Measurements from ENCODE around the gene IWS1. TPM values are rescaled to one million over a fixed set of nuclear protein-coding genes. Genes with fewer than 3 reads are reported as not detected.

IWS1 gene
- total RNA-seq, 2 experiments from 2014 or later, result 52.1 to 52.5 TPM

DNA sequence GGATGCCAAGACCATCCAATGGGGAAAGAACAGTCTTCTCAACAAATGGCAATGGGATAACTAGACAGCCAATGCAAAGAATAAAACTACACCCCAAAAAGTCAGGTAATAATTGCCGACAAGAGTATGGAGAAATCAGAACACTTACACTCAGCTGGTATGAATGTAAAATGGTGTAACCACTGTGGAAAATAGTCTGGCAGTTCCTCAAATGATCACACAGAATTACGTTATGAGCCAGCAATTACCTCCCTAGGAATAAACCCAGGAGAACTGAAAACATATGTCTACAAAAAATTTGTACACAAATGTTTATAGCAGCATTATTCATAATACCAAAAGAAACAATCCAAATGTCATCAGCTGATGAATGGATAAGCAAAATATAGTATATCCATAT, 8.8 kb downstream of the IWS1 start:
- Mint-ChIP-seq H3K4me3 (no peak overlapping the region), H3K9me3 (no peaks in the 10 kb centered on the region), H3K4me1 (ENCODE audit: low read depth) (peaks cover 67% of the 10 kb centered on the region), H3K36me3 (ENCODE audit: low read depth) (peaks cover 31% of the 10 kb centered on the region), H3K27ac (no peak overlapping the region), H3K27me3 (ENCODE audit: low read depth) (no peaks in the 10 kb centered on the region)
- DNase-seq, result no peak
- intact Hi-C loops (cut with micrococcal nuclease), result no loop called here
- CTCF ChIA-PET, result no interaction called here

DNA sequence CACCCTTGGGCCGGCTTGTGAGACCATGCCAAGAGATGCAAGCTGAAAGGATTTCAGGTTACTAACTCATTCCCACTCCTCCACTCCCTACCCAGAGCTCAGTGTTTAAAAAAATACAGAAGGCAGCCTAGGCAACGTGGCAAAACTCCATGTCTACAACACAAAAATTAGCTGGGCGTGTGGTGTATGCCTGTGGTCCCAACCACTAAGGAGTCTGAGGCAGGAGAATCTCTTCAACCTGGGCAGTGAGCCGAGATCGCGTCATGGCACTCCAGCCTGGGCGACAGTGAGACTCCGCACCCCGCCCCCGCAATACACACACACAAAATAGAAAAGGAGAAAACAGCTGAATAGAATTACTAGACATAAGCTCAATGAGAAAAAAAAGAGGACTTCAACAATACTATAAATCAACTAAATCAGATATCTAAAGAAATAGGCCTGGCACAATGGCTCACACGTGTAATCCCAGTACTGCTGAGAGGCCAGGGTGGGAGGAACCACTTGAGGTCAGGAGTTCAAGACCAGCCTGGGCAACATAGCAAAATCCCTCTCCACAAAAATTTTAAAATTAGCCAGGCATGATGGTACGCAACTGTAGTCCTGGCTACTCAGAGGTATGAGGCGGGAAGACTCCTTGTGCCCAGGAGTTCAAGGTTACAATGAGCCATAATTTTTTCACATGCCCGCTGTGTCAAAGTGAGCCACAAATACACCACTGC, 10.1 kb downstream of the IWS1 start:
- no peak for DNase-seq
- Mint-ChIP-seq H3K36me3 (ENCODE audit: low read depth) (peaks cover 26% of the 10 kb centered on the region), H3K4me1 (ENCODE audit: low read depth) (peaks cover 71% of the 10 kb centered on the region), H3K9me3 (no peaks in the 10 kb centered on the region), H3K27me3 (ENCODE audit: low read depth) (no peaks in the 10 kb centered on the region), H3K27ac (no peak overlapping the region), H3K4me3 (no peak overlapping the region)
- intact Hi-C loops (cut with micrococcal nuclease), result no loop called here
- CTCF ChIA-PET, result no interaction called here

DNA sequence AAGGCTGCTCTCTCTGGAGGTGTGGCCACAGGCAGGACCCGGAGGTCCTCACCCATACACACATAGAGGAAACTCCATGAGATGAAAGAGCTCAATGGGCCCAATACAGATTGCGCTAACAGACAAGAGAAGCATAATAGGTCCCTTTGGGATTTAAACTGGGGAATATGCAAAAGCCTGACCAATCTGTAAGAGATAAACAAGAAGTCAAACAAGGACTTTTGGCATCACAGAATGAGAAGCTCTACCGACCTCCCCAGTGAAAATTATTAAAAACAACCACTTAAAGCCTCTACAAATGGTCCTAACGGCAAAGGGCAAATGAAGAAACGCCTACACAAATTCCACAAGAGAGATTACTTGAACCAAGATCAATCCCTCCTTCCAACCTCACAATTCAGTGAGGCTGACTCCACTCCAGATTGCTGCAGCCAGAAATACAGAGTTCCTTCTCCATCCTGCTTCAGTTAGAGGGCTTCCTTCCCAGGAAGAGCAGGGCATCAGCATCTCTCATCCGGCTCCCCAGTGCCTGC, 10.8 kb downstream of the IWS1 start:
- H3K27ac Mint-ChIP-seq, result no peak overlapping the region
- peaks cover 25% of the 10 kb centered on the region for H3K36me3 Mint-ChIP-seq (ENCODE audit: low read depth)
- H3K4me1 Mint-ChIP-seq (ENCODE audit: low read depth), result peaks cover 74% of the 10 kb centered on the region
- no peaks in the 10 kb centered on the region for H3K27me3 Mint-ChIP-seq (ENCODE audit: low read depth)
- CTCF ChIA-PET, result interaction anchor here (1.7 kb wide), 1 partner anchor 36 kb away, joined by 3 read pairs; no protein-coding TSS in a partner anchor
- DNase-seq, result no peak
- intact Hi-C loops (cut with micrococcal nuclease), result no loop called here
- no peaks in the 10 kb centered on the region for H3K9me3 Mint-ChIP-seq
- H3K4me3 Mint-ChIP-seq, result no peak overlapping the region

DNA sequence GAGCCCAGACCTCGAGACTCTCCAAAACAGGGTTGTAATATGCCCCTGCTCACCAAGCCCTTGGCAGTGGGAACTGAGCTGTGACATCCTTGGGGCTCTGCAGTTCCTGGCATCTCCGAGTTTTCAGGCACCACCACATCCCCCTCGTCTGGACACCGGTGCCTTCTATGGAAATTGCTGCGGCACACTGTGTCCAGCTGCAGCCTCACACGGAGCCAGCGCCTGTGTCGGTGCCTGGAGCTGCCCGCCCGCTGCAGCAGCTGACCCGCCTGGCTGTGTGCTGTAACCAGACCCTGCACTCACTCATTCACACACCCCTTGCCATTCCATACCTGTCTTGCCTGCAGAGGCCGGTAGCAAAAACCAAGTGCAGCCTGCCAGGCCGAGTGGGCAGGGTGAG, 11.8 kb downstream of the IWS1 start:
- no peaks in the 10 kb centered on the region for H3K9me3 Mint-ChIP-seq
- H3K4me3 Mint-ChIP-seq, result no peak overlapping the region
- H3K27me3 Mint-ChIP-seq (ENCODE audit: low read depth), result no peaks in the 10 kb centered on the region
- peaks cover 78% of the 10 kb centered on the region for H3K4me1 Mint-ChIP-seq (ENCODE audit: low read depth)
- DNase-seq, result no peak
- intact Hi-C loops (cut with micrococcal nuclease), result no loop called here
- CTCF ChIA-PET, result interaction anchor here (1.7 kb wide), 1 partner anchor 35 kb away, joined by 3 read pairs; no protein-coding TSS in a partner anchor
- peak overlapping the region; percentile 15 for H3K27ac Mint-ChIP-seq
- peaks cover 21% of the 10 kb centered on the region for H3K36me3 Mint-ChIP-seq (ENCODE audit: low read depth)

DNA sequence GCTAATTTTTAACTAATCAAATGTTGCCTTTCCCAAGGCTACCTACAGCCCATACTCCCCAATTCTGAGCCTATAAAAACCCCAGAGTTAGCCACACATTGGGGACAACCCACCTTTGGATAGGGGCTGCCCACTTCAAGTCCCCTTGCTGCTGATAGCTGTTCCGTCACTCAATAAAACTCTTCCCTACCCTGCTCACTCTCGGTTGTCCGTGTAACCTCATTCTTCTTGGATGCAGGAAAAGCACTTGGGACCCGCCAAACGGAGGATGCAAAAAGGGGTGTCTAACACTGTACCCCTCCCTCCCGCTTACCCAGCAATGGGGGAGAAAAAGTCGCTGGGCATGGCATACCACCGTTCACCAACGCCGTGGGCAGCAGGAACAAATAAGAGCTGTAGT, 12.2 kb downstream of the IWS1 start:
- CTCF ChIA-PET, result interaction anchor here (1.7 kb wide), 1 partner anchor 35 kb away, joined by 3 read pairs; no protein-coding TSS in a partner anchor
- Mint-ChIP-seq H3K4me3 (no peak overlapping the region), H3K36me3 (ENCODE audit: low read depth) (peaks cover 20% of the 10 kb centered on the region), H3K27ac (no peak overlapping the region), H3K4me1 (ENCODE audit: low read depth) (peaks cover 80% of the 10 kb centered on the region), H3K9me3 (no peaks in the 10 kb centered on the region), H3K27me3 (ENCODE audit: low read depth) (no peaks in the 10 kb centered on the region)
- intact Hi-C loops (cut with micrococcal nuclease), result no loop called here
- DNase-seq, result no peak

DNA sequence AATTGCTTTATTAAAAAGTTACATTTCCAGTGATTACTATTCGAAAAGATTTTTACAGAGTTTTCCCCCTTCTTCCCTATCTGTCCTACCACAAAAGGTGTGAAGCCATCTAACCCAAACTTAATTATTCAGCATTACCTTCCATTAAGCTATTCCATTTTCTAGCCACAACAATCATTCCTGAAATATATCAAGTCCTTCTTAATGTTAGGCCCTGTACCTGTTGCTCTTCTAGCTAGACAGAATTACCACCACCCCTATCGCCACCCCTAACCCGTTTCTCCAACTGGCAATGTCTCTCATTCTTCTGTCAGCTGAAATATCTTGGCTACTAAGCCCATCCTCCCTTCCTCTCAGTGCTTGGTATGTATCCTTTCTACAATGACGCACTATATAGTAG, 13.9 kb downstream of the IWS1 start:
- no peak for DNase-seq
- intact Hi-C loops (cut with micrococcal nuclease), result no loop called here
- Mint-ChIP-seq H3K27me3 (ENCODE audit: low read depth) (no peaks in the 10 kb centered on the region), H3K27ac (no peak overlapping the region), H3K4me1 (ENCODE audit: low read depth) (peaks cover 87% of the 10 kb centered on the region), H3K9me3 (no peaks in the 10 kb centered on the region), H3K4me3 (no peak overlapping the region), H3K36me3 (ENCODE audit: low read depth) (peaks cover 26% of the 10 kb centered on the region)
- CTCF ChIA-PET, result interaction anchor here (1.0 kb wide), 1 partner anchor 33 kb away, joined by 3 read pairs; no protein-coding TSS in a partner anchor

DNA sequence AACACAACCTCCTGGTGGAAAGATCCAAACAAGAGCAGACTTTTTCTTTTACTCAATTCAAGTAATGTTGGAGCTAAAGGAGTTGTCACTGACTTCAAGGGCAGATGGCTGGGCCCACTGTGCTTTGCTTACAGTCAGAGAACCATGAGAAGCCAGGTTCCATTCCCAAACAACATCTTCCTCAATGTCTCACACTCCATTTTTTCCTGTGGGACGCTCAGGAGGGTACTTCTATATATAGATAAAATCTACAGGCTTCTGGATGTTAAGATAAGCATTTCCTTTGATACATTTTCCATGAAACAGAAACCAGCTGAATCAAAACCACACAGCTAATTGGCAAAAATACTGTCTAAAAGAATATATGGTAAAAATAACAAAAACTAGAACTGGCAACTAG, 14.4 kb downstream of the IWS1 start:
- CTCF ChIA-PET, result no interaction called here
- Mint-ChIP-seq H3K27me3 (ENCODE audit: low read depth) (no peaks in the 10 kb centered on the region), H3K36me3 (ENCODE audit: low read depth) (peaks cover 22% of the 10 kb centered on the region), H3K9me3 (no peaks in the 10 kb centered on the region), H3K4me1 (ENCODE audit: low read depth) (peaks cover 83% of the 10 kb centered on the region), H3K27ac (no peak overlapping the region), H3K4me3 (no peak overlapping the region)
- intact Hi-C loops (cut with micrococcal nuclease), result no loop called here
- DNase-seq, result no peak

DNA sequence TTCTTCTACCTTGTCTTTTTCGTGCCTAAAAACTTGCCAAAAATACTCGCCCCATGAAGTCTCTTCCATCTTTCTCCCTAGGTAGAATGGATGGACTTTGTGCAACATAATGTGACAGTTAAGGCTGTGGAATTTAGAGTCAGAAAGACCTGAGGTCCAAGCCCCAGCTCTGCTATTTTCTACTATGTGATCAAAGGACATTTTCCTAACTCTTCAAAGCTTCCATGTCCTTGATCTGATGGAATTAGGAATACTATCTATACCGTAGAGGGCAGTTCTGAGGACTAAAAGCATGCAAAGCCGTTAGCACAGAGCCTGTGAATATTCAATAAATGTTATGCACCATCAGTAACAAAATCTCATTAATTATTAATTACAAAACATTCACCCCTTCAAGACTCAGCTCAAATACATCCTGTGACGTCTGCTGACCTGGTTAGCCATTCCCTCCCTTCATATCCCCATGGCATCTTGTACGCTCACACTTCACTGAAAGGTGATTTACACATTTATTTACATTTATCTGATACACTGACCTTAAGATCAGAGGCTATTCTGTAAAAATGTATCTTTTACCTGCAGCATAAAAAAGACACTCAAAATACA, 15.1 kb downstream of the IWS1 start:
- no peak overlapping the region for H3K4me3 Mint-ChIP-seq
- DNase-seq, result no peak
- no peaks in the 10 kb centered on the region for H3K9me3 Mint-ChIP-seq
- H3K27me3 Mint-ChIP-seq (ENCODE audit: low read depth), result no peaks in the 10 kb centered on the region
- H3K27ac Mint-ChIP-seq, result no peak overlapping the region
- H3K4me1 Mint-ChIP-seq (ENCODE audit: low read depth), result peaks cover 76% of the 10 kb centered on the region
- CTCF ChIA-PET, result no interaction called here
- peaks cover 21% of the 10 kb centered on the region for H3K36me3 Mint-ChIP-seq (ENCODE audit: low read depth)
- intact Hi-C loops (cut with micrococcal nuclease), result no loop called here

DNA sequence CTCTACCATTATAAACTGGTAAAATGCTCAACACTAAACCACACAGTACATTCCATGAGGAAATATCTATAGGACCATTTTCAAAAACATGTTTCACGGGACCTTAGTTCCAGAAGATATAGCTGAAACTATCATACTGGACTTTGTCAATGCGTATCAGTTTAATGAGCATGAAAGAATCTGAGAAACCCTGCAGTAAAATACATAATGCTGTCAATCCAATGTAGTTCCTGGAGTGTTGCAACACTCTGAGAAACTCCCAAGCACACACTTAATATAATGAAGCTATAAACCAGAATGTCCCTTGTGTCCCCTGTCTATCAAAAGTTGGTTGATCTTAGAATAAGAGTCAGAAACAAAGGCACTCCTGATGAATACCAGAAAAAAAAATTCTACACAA, 16.2 kb downstream of the IWS1 start:
- Mint-ChIP-seq H3K4me3 (no peak overlapping the region), H3K9me3 (no peaks in the 10 kb centered on the region), H3K27ac (no peak overlapping the region), H3K27me3 (ENCODE audit: low read depth) (no peaks in the 10 kb centered on the region), H3K4me1 (ENCODE audit: low read depth) (peaks cover 65% of the 10 kb centered on the region), H3K36me3 (ENCODE audit: low read depth) (peaks cover 23% of the 10 kb centered on the region)
- intact Hi-C loops (cut with micrococcal nuclease), result no loop called here
- CTCF ChIA-PET, result interaction anchor here (0.6 kb wide), 1 partner anchor 164 kb away, joined by 3 read pairs; no protein-coding TSS in a partner anchor
- no peak for DNase-seq

DNA sequence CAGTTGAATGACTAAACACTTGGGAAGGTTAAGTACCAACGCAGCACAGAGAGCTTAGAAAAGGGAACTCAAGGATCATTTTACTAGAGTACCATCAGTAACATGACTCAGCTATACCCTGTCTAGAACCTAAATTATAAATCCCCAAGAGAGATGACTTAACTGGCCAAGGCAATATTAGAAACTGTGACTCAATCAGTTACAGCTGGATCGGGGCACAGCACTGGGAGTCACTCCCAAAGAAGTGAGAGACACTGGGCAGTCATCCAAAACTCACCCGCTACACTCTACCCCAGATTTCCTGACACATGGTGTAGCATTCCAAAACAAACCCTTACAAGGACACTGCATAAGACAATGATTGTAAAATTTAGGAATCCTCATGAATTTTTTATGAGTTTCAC, 17.7 kb downstream of the IWS1 start:
- no peak for DNase-seq
- H3K27me3 Mint-ChIP-seq (ENCODE audit: low read depth), result no peaks in the 10 kb centered on the region
- H3K27ac Mint-ChIP-seq, result peak overlapping the region; percentile 50
- intact Hi-C loops (cut with micrococcal nuclease), result no loop called here
- peaks cover 26% of the 10 kb centered on the region for H3K36me3 Mint-ChIP-seq (ENCODE audit: low read depth)
- H3K4me1 Mint-ChIP-seq (ENCODE audit: low read depth), result peaks cover 52% of the 10 kb centered on the region
- no peak overlapping the region for H3K4me3 Mint-ChIP-seq
- H3K9me3 Mint-ChIP-seq, result no peaks in the 10 kb centered on the region
- CTCF ChIA-PET, result no interaction called here

DNA sequence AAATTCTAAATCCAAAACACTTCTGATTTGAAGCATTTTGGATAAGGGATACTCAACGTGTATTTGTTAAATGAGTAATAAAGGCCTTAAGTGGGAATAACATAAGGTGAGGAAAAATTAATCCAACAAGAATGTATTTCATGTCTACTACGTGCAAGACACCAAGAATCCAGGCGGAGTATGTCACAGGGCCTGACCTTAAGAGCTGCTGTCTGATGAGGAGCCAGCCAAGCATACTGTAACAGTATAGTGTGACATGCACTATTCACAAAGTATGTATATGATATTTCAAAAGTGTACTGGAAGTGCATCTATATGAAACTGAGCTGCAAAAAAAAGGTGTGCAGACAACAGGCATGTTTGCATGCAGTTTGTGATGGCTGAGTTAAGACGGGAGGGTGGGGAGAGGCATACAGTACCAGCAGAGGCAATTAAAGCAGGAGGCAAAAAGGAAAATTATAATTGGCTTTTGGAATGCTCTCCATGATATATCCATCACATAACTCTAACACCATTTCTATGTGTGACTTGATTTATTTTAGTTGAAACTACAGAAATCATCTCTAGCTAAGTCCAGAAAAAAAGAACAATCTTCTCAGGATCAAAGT, 18.2 kb downstream of the IWS1 start:
- CTCF ChIA-PET, result no interaction called here
- intact Hi-C loops (cut with micrococcal nuclease), result no loop called here
- peak overlapping the region; percentile 50 for H3K27ac Mint-ChIP-seq
- H3K4me1 Mint-ChIP-seq (ENCODE audit: low read depth), result peaks cover 52% of the 10 kb centered on the region
- no peaks in the 10 kb centered on the region for H3K9me3 Mint-ChIP-seq
- H3K27me3 Mint-ChIP-seq (ENCODE audit: low read depth), result no peaks in the 10 kb centered on the region
- peaks cover 28% of the 10 kb centered on the region for H3K36me3 Mint-ChIP-seq (ENCODE audit: low read depth)
- H3K4me3 Mint-ChIP-seq, result no peak overlapping the region
- no peak for DNase-seq

DNA sequence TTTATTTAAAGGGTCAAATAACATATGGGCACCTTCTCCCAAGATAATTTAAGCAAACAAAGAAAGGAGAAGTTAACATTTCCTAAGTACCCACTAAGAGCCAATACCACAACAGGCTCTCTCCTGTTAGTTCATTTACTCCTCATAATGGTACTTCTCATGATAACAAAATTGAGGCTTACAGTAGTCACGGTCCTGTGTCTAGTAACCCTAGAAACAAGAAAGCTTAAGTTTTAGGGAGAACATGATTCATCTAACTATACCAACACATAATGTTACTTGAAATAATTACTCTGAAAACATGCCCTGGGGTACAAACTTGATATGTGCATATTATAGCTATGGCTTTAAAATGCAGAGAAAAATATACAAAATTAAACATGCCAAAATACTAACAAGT, 19.8 kb downstream of the IWS1 start:
- no peak overlapping the region for H3K4me3 Mint-ChIP-seq
- H3K27ac Mint-ChIP-seq, result no peak overlapping the region
- peaks cover 36% of the 10 kb centered on the region for H3K4me1 Mint-ChIP-seq (ENCODE audit: low read depth)
- H3K27me3 Mint-ChIP-seq (ENCODE audit: low read depth), result no peaks in the 10 kb centered on the region
- H3K36me3 Mint-ChIP-seq (ENCODE audit: low read depth), result peaks cover 42% of the 10 kb centered on the region
- CTCF ChIA-PET, result no interaction called here
- DNase-seq, result no peak
- intact Hi-C loops (cut with micrococcal nuclease), result no loop called here
- H3K9me3 Mint-ChIP-seq, result no peaks in the 10 kb centered on the region

Data from activated naive CD4-positive, alpha-beta T cell treated with anti-CD3 and anti-CD28 coated beads for 36 hours (primary cell).